ENCODE results near the gene BCL11B. TPM values are rescaled to one million over a fixed set of nuclear protein-coding genes. Genes with fewer than 3 reads are reported as not detected.

Gene BCL11B
- total and polyA plus RNA-seq, 2 of the 8 experiments (the other 6 are each of a cell fraction or from before 2014, with no cell fraction given) = 0.63 to 5.9 TPM

- CTCF ChIA-PET (ENCODE audit: partially characterized antibody) = interaction anchor here (1.6 kb wide), 1 partner anchor 137 kb away, joined by 3 read pairs; no protein-coding TSS in a partner anchor
- no peaks in the 10 kb centered on the region for H4K20me1 ChIP-seq (replicated peaks in 1 of 2; ENCODE audit: control insufficient read depth in 1 of 2, insufficient read depth in 2 of 2, low read length in 2 of 2)
- 78% methylated on average over 8 of the region's 15 CpGs; no CpG with 5 or more reads in 1 of the 2 experiments for WGBS, 2 experiments (ENCODE audit: extremely low coverage in 1 of 2, insufficient coverage in 1 of 2, insufficient read length in 1 of 2, insufficient replicate concordance in 2 of 2, low coverage in 1 of 2, low lambda C conversion rate in 2 of 2, missing lambda C conversion rate in 1 of 2)
- TF ChIP-seq JUND (IDR thresholded peaks at IDR 0.05; ENCODE audit: low read length) (no peak), CHD1 (IDR thresholded peaks at IDR 0.05; ENCODE audit: low read depth, low read length) (no peak), NRF1 (IDR thresholded peaks at IDR 0.05; ENCODE audit: low read depth, low read length) (no peak), CEBPB (IDR thresholded peaks at IDR 0.05; ENCODE audit: low read depth, low read length) (no peak), RAD21 (IDR thresholded peaks at IDR 0.05 in 1 of 2, conservative IDR thresholded peaks at IDR 0.05 in 1 of 2; ENCODE audit: low read depth in 2 of 2, low read length in 2 of 2) (no peak), RFX5 (IDR thresholded peaks at IDR 0.05; ENCODE audit: borderline replicate concordance, low read depth, low read length) (no peak), SUZ12 (IDR thresholded peaks at IDR 0.05; ENCODE audit: low read length) (no peak), POU5F1 (IDR thresholded peaks at IDR 0.05; ENCODE audit: low read depth, low read length) (no peak), JUN (IDR thresholded peaks at IDR 0.05; ENCODE audit: low read depth, low read length) (no peak), CREB1 (IDR thresholded peaks at IDR 0.05) (no peak)
- TF ChIP-seq, protein P1, sequence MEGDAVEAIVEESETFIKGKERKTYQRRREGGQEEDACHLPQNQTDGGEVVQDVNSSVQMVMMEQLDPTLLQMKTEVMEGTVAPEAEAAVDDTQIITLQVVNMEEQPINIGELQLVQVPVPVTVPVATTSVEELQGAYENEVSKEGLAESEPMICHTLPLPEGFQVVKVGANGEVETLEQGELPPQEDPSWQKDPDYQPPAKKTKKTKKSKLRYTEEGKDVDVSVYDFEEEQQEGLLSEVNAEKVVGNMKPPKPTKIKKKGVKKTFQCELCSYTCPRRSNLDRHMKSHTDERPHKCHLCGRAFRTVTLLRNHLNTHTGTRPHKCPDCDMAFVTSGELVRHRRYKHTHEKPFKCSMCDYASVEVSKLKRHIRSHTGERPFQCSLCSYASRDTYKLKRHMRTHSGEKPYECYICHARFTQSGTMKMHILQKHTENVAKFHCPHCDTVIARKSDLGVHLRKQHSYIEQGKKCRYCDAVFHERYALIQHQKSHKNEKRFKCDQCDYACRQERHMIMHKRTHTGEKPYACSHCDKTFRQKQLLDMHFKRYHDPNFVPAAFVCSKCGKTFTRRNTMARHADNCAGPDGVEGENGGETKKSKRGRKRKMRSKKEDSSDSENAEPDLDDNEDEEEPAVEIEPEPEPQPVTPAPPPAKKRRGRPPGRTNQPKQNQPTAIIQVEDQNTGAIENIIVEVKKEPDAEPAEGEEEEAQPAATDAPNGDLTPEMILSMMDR (IDR thresholded peaks at IDR 0.05; ENCODE audit: control extremely low read depth in 1 of 3, insufficient read depth in 1 of 3, low read depth in 1 of 3, low read length in 3 of 3) = no peak
- H2BK12ac ChIP-seq (ENCODE audit: low read depth, low read length) = no peak overlapping the region
- H3K79me2 ChIP-seq (ENCODE audit: control insufficient read depth in 1 of 2, insufficient read depth in 2 of 2, low read length in 2 of 2) = no peaks in the 10 kb centered on the region
- no peak for FAIRE-seq
- H2BK120ac ChIP-seq (replicated peaks; ENCODE audit: low read depth, low read length) = no peak overlapping the region
- H4K8ac ChIP-seq (ENCODE audit: extremely low read depth, insufficient read depth, low read length) = no peak overlapping the region
- H2BK20ac ChIP-seq (ENCODE audit: low read length) = no peak overlapping the region
- H2AK5ac ChIP-seq (ENCODE audit: low read depth, low read length) = no peak overlapping the region
- H3K56ac ChIP-seq (replicated peaks; ENCODE audit: insufficient read length, low read depth, low read length) = no peak overlapping the region
- H3K23me2 ChIP-seq (ENCODE audit: low read depth, low read length) = no peaks in the 10 kb centered on the region
- H2BK15ac ChIP-seq (ENCODE audit: low read length) = no peak overlapping the region
- no peaks in the 10 kb centered on the region for H3K9me3 ChIP-seq (ENCODE audit: insufficient read depth in 2 of 2, low read depth in 1 of 2, low read length in 1 of 2)
- no peak overlapping the region for H3K9ac ChIP-seq (replicated peaks in 1 of 4; ENCODE audit: extremely low read depth in 1 of 4, low read depth in 3 of 4, low read length in 3 of 4)
- no peak overlapping the region for H3K23ac ChIP-seq (ENCODE audit: insufficient read length)
- no peak overlapping the region for H2BK5ac ChIP-seq (ENCODE audit: low read depth, low read length)
- no peak overlapping the region for H3K27ac ChIP-seq (ENCODE audit: low read depth, low read length)
- peak in 1 of 2 experiments; percentile 32 for DNase-seq (ENCODE audit: low read depth in 1 of 2, low spot score in 2 of 2)
- H3K27me3 ChIP-seq (replicated peaks in 1 of 4; ENCODE audit: control insufficient read depth in 3 of 4, extremely low read depth in 1 of 4, insufficient read depth in 3 of 4, low read length in 3 of 4) = 0 out of 7 replicates have a peak, but pooled peaks cover 0 to 3% (median 0%) of the 10 kb centered on the region in 4 experiments
- H3K4ac ChIP-seq (replicated peaks; ENCODE audit: insufficient read length, low read depth, low read length) = no peak overlapping the region
- H3K4me1 ChIP-seq (replicated peaks in 1 of 4; ENCODE audit: control insufficient read depth in 3 of 4, insufficient read depth in 4 of 4, low read length in 3 of 4) = peaks cover 0 to 11% (median 3%) of the 10 kb centered on the region in 4 experiments; a peak in 6 of 7 replicates
- no peak overlapping the region for H2AFZ ChIP-seq (ENCODE audit: low read length)
- POLR2A ChIA-PET (ENCODE audit: partially characterized antibody) = no interaction called here
- no peak overlapping the region for H3K4me2 ChIP-seq (ENCODE audit: insufficient read depth in 1 of 2, low read depth in 2 of 2, low read length in 2 of 2)
- no peak overlapping the region for H3K4me3 ChIP-seq (ENCODE audit: extremely low read depth in 1 of 4, insufficient read depth in 2 of 4, low read depth in 3 of 4, low read length in 4 of 4)
- H3K18ac ChIP-seq (ENCODE audit: extremely low read depth, low read length) = no peak overlapping the region
- no peaks in the 10 kb centered on the region for H3K36me3 ChIP-seq (ENCODE audit: control insufficient read depth in 2 of 4, insufficient read depth in 4 of 4, low read length in 3 of 4)
- H4K91ac ChIP-seq (replicated peaks; ENCODE audit: insufficient read length, low read length) = no peak overlapping the region
- no peak overlapping the region for H3K14ac ChIP-seq (ENCODE audit: insufficient read length)
- H4K5ac ChIP-seq (ENCODE audit: insufficient read length, low read depth, low read length) = no peak overlapping the region
- 0 out of 2 replicates have a peak, but pooled peaks cover under 1% of the 10 kb centered on the region for H3K79me1 ChIP-seq (ENCODE audit: low read depth, low read length)
Measured at GRCh38 chr14:99129998-99130397, 142.0 kb downstream of the BCL11B start.

Data from H1 (cell line).